Islet of Langerhans (tissue), 1 donor: ENCODE data around the gene RFLNA.

Experiments used
- FAIRE-seq: peaks from one replicate; lab custom pipeline; 2011; peaks lifted over from hg19 to GRCh38; lab: Jason Lieb, UNC

RFLNA gene

DNA sequence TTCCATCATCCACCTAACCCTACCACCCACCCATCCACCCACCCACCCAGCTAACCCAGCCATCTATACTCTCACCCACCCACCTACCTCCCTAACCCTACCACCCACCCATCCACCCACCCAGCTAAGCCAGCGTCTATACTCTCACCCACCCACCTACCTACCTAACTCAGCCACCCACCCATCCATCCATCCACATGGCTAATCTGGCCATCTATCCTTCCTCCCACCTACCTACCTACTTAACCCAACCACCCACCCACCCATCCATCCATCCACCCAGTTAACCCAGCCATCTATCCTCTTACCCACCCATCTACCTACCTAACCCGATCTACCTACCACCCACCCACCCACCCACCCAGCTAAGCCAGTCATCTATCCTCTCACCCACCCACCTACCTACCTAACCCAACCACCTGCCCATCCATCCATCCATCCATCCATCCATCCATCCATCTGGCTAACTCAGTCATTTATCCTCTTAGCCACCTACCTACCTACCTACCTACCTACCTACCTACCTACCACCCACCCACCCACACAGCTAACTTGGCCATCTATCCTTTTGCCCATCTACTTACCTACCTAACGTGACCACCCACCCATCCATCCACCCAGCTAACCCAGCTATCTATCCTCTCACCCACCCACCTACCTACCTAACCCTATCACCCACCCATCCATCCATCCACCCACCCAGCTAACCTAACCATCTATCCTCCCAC lies 44.1 kb downstream of the RFLNA start:
- no peak for FAIRE-seq

DNA sequence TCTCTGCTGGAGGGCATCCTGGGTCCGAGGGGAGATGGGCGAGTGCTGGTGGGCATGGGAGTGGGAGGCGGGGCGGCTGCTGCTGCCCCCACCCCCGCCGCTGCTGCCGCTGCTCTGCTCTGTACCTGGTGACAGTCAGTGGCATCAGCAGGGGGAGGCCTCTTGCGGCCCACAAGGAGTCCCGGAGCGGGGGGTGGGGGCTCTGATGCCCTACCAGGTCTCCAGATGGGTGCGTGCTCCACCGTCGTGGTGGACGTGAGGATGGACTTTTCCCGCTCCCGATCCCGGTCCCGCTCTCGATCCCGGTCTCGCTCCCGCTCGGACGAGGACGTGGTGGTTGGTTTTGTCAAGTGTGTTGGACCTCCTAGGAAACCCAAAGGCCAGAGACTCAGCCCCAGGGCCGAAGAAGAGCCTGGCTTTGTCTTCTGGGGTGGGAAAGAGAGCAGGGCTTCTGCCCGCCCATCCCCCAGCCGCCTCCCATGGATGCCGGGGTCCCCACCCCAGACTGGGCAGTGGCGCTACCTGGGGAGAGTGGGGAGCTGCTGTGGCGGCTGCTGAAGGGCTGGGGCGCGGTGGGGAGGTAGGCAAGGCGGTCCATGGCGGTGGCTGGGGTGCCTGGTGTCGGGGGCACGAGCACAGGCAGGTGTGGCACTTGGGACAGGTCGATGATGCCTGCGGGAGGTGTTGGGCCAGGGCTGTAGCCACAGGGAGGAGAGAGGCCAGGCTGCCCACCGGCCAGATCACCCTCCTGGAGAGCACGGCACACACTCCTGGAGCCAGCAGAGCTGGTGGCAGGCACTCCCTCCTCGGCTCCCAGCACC lies 45.4 kb downstream of the RFLNA start:
- FAIRE-seq, result no peak

DNA sequence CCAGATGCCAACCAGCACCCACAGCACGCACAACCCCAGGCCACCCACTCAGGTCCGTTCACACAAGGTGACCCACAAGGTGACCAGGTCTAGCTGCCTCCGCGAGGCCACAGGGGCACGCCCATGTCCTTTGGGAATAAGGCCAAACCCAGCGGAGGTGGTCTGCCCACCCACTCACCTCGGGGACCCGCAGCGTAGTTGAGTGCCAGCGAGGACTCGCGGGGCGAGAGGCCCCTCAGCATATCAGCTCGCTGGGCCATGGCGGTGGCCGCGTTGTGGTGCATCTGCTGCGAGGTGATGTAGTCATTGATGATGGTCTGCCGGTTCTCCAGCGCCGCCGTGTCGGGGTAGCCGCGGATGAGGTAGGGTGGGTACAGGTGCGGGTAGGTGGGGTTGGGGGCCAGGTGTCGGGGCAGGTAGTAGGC lies 46.8 kb downstream of the RFLNA start:
- FAIRE-seq, result no peak

DNA sequence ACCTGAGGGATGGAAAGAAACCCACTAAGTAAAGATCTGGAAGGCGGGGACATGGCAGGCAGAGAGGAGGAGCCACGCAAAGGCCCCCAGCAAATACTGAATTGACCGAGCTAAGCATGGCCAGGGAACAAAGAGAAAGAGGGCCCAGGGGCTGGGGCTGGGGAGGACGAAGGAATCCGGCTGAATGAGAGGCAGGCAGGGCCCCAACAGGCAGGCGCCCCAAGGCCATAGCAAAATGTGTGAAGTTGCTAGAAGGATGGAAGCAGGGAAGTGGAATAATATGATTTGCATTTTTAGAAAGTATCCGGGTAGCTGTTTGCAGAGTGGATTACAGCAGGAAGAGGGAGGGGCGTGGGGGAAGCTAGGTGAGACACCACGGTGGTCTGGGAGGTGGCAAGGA lies 49.1 kb downstream of the RFLNA start:
- FAIRE-seq, result no peak

DNA sequence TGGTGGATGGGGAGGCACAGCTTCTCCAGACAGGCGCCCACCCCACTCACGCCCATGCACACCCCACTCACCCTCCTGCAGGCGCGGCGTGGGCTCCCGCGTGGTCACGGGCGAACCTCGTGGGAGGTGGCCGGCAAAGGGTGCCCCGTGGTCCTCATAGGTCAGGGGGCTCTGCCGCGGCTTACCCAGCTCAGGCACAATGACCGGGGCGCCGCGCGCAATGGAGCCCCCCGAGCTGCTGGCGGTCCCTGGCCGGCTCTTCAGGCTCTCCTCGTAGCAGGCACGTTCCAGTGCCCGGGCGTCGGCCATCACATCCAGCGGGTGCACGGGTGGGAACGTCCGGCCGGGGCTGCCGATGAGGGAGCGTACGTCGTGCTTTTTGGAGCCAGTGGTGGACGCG lies 49.6 kb downstream of the RFLNA start:
- no peak for FAIRE-seq

DNA sequence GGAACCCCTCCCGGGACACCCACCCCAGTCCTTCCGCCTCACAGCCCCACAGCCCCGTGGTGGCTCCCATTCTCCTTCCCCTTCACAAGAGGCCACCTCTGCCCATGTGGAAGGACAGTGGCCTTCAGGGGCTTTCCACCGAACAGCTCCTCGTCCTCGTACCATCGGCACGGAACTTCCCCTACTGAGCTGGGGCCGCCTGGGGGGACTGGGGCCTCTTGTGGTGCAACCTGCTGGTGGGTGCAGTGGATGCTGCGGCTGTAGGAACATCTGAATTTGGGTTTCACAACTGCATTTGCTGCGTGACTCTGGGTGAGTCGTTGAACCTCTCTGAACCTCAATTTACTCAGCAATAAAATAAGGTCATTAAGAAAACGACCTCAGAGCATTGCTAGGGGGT lies 50.9 kb downstream of the RFLNA start:
- FAIRE-seq, result no peak

DNA sequence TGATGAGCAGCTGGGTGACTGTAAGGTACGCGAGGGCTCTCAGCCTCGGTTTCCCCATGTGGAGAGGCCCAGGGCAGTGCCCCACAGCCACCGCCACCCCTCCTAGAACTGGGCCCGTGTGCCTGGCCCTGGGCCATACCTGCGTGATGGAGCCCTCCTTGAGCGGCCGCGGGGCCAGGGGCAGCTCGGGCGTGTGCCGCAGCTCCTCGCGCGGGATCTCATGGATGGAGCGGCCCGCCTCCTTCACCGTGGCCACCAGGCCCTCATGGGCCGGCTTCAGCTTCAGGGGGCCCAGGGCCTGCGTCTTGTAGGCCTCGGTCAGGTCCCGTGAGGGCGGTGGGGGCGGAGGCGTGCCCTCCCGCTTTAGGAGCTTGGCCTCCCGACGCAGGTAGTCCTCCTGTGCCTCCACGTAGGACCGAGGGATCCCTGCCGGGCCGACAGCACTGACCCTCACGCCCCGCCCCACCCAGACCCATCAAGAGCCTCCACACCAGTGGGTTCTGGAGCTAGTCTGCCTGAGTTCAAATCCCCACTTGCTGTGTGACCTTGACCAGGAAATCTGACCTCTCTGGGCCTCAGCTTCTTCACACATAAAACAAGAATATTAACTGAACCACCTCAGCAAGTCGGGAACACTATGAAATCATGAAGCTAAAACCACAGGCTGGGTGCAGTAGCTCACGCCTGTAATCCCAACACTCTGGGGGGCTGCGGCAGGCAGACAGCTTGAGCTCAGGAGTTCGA lies 51.7 kb downstream of the RFLNA start:
- no peak for FAIRE-seq

DNA sequence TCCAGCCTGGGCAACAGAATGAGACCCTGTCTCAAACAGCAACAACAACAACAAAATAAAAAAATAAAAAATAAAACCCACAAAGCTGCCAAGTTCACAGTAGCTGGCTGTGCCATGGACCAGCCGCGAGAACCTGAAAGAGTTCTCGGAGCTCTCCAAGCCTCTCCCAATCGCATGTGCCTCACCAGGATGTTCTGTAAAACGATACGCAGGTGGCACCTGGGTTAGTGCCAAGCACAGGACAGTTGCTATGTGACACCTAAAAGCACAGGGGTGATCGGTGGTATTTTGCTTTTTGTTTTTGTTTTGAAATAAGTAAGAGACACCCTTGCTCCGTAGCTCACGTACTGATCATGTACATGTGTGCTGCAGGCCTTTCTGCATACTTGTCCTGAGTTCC lies 52.4 kb downstream of the RFLNA start:
- FAIRE-seq, result no peak

DNA sequence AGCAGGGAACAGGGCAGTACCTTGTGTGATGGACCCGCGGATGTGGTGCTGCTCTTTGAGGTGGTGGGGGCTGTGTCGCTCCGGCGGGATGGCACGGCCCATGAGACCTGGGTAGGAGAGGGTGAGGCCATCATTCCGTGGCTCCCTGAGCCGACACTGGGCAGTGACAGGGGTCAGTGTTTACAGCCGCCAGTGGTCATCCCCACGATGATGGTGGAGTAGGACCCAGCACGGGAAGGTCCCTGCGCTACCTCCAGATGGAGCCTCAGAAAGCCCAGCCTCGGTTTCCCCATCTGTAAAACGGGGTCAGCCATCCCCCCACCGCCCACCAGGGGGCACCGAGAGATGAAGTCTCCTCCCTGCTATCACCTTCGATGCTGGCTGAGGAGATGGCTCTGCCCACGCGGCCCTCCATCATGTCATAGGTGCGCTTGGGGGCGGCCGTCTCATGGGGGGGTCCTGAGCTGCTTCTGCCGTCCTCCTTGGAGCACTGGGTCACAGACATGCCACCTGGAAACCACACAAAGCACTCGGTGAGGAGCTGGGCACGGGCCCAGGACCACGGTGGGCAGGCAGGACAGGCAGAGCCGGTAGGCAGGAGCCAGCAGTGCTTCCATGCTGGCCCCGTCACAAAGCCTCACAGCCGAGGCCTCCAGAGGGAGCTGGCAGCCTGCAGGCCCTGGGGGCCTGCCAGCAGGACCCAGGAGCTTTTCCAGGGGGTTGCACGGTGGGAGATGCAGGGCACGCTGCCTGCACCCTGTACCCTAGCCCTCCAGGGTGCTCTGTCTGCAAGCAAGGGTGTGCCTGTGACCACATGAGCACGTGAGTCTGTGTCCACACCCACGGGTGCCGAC lies 53.1 kb downstream of the RFLNA start:
- no peak for FAIRE-seq

DNA sequence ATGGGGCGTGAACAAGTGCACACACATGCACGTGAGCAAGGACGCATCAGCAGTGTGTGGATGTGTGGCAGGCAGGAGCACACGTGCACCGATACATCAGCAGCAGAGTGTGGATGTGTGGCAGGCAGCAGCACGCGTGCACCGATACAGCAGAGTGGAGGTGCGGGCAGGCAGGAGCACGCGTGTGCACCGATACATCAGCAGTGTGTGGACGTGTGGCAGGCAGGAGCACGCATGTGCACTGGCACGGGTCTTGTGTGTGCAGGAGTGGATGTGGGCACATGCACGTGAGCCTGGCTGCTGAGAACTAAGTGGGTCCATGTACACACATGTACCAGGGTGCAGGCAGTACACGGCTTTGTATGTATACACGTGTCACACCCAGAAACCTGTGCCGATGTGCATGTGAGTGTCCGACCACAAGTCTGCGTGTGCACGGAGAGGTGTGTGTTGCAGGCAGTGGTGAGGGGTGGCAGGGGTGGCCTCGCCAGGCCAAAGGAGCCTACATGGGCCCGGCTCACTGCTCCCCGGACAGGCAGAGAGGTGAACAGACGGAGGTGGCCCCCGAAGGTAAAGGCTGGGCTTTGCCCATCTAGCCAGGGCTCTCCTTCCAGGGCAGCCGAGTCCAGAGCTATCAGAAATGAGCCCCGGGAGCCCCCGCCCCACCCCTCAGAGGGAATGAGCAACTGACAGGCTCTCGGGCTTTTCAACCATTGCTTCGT lies 53.9 kb downstream of the RFLNA start:
- no peak for FAIRE-seq

DNA sequence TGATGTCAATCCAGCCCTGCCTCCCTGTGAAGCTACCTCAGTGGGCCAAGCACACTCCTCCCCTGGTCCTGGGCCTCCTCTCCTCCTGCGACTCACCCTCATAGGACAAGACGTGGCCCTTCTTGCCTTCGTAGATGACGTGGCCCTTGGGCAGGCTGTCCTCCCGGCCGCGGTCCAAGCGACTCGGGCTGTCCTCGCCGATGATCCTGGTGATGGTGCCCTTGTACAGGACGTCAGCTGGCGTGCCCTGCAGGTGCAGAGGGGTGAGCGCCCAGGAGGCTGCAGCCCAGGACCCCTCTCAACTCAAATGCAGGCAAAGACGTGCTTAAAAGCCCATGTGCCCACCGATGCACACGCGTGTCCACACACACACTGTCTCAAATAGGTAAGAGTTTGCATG lies 55.6 kb downstream of the RFLNA start:
- no peak for FAIRE-seq

DNA sequence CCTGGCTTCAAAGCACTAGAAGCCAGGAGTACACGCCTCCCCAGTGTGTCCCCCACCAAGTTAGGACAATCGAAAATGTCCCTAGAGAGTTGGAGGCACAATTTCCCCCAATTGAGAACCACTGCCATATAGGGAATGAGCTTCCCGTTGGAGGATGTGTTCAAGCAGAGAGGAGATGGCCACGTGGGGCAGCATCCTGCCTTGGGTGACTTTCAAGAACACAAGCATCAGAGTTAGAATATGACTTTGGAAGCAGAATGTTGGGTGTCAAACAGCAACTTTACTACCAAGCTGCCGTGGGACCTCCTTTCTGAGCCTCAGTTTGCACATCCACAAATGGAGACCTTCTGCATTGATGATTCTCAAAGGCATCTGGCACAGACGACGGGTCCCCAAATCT lies 56.5 kb downstream of the RFLNA start:
- FAIRE-seq, result no peak

DNA sequence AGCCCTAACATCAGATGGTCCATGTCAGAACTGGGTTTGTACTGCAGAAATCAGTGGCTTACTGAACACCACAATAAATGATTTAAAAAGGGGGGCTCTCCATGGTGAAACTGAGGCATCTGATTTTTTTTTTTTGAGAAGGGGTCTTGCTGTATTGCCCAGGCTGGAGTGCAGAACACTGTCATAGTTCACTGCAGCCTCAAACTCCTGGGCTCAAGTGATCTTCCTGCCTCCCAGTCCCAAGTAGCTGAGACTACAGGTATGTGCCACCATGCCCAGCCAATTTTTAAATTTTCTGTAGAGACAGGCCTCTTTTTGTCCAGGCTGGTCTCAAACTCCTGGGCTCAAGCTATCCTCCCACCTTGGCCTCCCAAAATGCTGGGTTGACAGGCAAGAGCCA lies 57.4 kb downstream of the RFLNA start:
- FAIRE-seq, result no peak

DNA sequence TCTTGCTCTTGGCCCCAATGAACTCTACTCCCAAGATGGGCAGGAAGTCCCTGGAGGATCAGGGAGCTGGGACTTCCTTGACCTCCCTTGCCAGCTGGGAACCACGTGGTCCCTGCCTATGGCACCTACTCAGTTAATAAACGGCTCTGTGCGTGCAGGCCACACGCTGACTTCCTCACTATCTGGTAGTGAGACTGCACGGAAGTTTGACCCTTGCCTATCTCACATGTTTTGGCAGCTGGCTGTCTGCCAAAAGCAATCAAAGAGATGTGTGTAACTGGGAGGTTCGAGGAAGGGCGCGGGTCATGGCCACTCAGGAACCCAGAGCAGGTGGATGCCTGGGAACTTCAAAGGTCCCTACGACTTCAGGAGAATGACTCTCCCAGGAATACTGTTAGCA lies 57.9 kb downstream of the RFLNA start:
- no peak for FAIRE-seq

DNA sequence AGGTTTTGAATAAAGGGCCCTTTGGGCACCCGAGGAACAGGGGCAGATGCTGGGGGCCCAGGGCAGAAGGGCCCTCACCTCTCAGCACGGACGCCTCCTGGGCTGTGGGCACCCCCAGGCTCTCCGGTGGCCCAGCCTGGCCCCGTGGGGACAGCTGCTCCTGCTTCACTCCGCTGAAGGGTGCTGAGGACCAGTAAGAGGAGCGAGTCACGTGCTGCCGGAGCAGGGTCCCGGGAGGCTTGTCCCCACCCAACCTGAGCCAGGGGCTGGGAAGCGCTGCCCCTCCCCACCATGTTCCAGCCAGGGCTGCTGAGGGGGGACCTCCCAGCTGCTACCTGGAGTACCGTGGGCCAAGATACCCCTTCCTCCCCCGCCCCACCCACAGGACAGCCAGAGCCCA lies 59.5 kb downstream of the RFLNA start:
- FAIRE-seq, result no peak

DNA sequence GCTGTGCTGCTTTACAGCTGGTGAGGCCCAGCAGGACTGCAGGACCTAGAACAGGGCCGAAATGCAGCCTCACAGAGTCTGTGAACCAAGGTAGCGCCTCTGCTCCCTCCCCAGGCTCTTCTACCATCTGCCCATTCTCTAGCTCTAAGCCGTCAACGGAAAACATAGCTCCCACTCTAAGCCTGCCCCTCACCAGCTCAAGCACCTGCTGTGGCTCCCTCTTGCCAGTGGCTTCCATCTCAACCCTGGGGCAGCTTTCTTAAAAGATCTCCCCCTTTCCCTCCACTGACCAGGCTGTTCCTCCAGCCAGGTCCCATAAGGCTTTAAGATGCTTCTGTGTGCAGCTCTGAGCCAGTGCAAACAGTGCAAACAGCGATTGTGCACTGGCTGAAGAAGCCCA lies 61.3 kb downstream of the RFLNA start:
- FAIRE-seq, result no peak

DNA sequence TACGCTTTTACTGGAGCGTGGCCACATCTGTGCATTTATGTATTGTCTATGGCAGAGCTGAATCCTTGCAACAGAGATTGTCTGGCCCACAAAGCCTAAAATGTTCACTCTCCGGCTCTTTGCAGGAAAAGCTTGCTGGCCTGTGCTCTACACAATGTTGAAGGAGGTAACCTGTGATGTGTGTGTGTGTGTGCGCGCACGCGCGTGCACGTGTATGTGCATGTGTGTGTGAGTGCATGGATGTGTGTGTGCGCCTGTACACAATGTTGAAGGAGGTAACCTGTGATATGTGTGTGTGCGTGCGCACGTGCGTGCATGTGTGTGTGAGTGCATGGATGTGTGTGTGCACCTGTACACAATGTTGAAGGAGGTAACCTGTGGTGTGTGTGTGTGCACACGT lies 62.7 kb downstream of the RFLNA start:
- FAIRE-seq, result no peak

DNA sequence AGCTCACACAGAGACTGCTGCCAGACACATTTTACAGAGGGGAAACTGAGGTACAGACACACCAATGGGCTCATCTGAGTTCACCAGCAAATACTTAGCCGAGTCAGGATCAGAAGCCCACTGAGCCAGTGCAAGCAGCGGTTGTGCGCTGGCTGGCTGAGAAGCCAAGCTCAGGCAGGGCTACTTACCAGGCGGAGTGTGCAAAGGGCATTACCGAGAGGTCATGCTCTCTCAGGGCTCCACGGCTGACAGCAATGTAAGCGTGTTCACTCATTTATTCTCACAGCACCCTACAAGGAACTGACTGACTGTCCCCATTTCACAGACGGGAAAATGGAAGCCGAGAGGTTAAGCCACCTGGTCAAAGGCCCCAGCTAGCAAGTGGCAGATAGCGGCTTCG lies 63.7 kb downstream of the RFLNA start:
- no peak for FAIRE-seq

DNA sequence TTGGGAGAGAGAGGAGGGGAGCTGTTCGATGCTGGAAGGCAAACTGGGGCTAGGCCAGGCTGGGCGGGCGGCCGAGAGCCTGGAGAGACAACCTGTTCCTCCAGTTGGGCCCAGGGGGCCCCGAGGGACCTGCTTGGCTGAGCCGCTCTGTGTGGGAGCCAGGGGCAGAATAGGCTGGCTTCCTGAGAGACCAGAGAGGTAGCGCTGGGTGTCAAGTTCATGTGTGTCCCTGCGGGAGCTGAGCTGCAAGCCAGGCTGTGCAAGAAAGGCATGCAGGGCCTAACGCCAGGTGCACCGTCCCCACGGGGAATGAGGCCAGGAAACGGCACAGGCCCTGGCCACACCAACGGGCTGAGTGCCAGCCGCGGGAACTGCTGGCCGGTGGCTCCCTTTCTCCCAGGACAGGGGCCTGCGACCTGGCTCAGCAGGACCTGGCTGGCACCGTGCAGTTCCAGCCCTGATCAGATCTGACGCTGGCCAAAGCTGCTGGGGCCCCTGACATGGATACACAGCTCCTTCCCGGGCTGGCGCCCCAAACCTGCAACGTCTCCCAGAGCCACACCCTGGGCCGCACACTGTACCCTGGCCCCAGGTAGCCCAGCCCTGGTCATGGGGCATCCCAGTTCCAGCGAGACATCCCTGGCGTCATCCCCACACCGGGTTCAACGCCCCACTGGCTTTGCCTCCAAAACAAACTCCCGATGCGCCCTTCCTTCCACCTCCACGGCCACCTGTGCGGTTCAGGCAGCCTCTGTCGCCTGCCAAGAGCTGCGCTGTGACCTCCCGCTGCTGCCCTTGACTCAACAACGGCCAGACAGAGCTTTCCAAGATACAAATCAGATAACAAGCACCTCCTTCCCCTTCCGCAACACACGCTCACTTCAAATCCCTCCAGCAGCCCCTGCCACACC lies 65.0 kb downstream of the RFLNA start:
- no peak for FAIRE-seq
